Pancreas (tissue), 10 donors: ENCODE data around the gene FYB1. TPM values are rescaled to one million over a fixed set of nuclear protein-coding genes. Genes with fewer than 3 reads are reported as not detected.

ENCODE experiments used
- ATAC-seq, 4 donors: fragments of 200-7000 bp; cut with Tn5 transposase; one replicate each; pipeline versions ENCODE4 v1.8.0 to v1.9.1; 2020; ENCODE audit warnings: mild to moderate bottlenecking in 4 of 4, moderate library complexity in 4 of 4
- DNase-seq, 6 donors: peaks; one replicate each; pipeline ENCODE4 v3.0.0-alpha.2; 2020
- FAIRE-seq: peaks from 2 replicates; lab custom pipeline; 2012; peaks lifted over from hg19 to GRCh38; lab: Jason Lieb, UNC
- H3K27ac ChIP-seq, 4 donors: fragments of 200-600 bp; sonication (generic); 1 replicate in 3 of 4; 2 replicates in 1 of 4; pipeline versions ENCODE4 v1.5.0 to v1.8.0; 2020
- H3K27me3 ChIP-seq, 4 donors: fragments of 200-600 bp; one replicate each; pipeline ENCODE4 v1.8.0; 2021
- H3K36me3 ChIP-seq, 3 donors: fragments of 200-600 bp; sonication (generic) in 1 of 3; one replicate each; pipeline versions ENCODE4 v1.5.0 to v1.8.0; 2020 to 2021
- H3K4me1 ChIP-seq, 3 donors: fragments of 200-600 bp; one replicate each; pipeline ENCODE4 v1.8.0; 2021
- H3K4me3 ChIP-seq, 4 donors: fragments of 200-600 bp; sonication (generic) in 2 of 4; one replicate each; pipeline versions ENCODE4 v1.5.0 to v1.8.0; 2020 to 2021
- H3K9me3 ChIP-seq, 4 donors: fragments of 200-600 bp; one replicate each; pipeline ENCODE4 v1.8.0; 2021
- WGBS, 2 donors: extraction: QIAGEN DNeasy Blood & Tissue Kit; methylation state at CpG; one replicate each; pipeline ENCODE4 v1.1.7; 2013; 5-methylcytosine and 5-hydroxymethylcytosine counted together
- intact Hi-C, 3 donors: fragments of 100-400 bp; cut with DNase I; formaldehyde crosslinking; loops; one replicate each; pipeline versions ENCODE4 v1.11.1 to v1.14.2; 2022
- polyA plus RNA-seq, 2 donors: library from polyadenylated mRNA; stranded (reverse); fragments of 200-250 nt; gene quantifications; one replicate each; pipeline ENCODE4 v1.2.3, GENCODE V29; 2013
- total RNA-seq, 6 donors: library from RNA; stranded (reverse); fragmentation: NEBNext Ultra II Directional in 4 of 6; extraction: Animal tissue kit (Norgen Biotek cat#: 25700) in 4 of 6; gene quantifications; one replicate each; pipeline versions ENCODE4 v1.2.1 to v1.2.4, GENCODE V29; 2021 to 2023
- TF ChIP-seq, protein P1 (sequence below), 4 donors: fragments of 200-600 bp; sonication (generic) in 3 of 4; IDR thresholded peaks; one replicate each; pipeline versions ENCODE4 v1.5.0 to v1.8.0; 2021; ENCODE audit warnings: antibody characterized with exemption in 4 of 4
- donor health status: healthy with polysubstance abuse.
- donor health status: DM: no; HTN: no; CAD: no; lungs with moderate emphysema.
- donor health status: DM: no; HTN: no; CAD: no.
- donor health status: control.
- donor health status: control.
- donor health status: Bipolar disorder and iron deficiency.
- donor health status: DM: yes; HTN: yes; CAD: no.
- donor health status: DM: no; HTN: no; CAD: no.
- donor health status: DM: no; HTN: no; CAD: no.
- donor health status: DM: yes; HTN: yes; CAD: no.

FYB1 gene
- total and polyA plus RNA-seq, 8 donors: 0.49 to 16.9 (median 1.6) TPM

DNA sequence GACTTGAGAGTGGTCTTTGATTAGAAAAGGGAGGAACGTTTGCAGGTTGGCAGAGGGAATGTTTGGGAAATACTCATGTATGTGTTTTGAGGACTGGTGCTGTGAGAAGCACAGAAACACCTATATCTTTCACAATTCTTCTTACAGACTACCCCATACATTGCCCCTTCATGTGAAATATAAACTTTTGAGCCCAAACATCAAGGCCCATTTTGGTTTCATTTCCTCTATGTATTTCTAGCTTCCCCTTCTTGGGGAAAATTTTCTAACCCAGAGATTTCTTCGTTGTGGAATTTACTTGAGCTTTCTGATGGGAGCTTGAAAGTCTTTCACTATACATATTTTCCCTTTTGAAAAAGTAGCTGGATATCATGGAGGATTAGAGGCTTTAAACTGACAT lies 67.6 kb downstream of the FYB1 start:
- Histone ChIP-seq H3K4me1 (no peaks in the 10 kb centered on the region), H3K9me3 (no peaks in the 10 kb centered on the region), H3K36me3 (no peaks in the 10 kb centered on the region), H3K27ac (no peak overlapping the region), H3K27me3 (no peaks in the 10 kb centered on the region), H3K4me3 (no peak overlapping the region)
- TF ChIP-seq, protein P1, sequence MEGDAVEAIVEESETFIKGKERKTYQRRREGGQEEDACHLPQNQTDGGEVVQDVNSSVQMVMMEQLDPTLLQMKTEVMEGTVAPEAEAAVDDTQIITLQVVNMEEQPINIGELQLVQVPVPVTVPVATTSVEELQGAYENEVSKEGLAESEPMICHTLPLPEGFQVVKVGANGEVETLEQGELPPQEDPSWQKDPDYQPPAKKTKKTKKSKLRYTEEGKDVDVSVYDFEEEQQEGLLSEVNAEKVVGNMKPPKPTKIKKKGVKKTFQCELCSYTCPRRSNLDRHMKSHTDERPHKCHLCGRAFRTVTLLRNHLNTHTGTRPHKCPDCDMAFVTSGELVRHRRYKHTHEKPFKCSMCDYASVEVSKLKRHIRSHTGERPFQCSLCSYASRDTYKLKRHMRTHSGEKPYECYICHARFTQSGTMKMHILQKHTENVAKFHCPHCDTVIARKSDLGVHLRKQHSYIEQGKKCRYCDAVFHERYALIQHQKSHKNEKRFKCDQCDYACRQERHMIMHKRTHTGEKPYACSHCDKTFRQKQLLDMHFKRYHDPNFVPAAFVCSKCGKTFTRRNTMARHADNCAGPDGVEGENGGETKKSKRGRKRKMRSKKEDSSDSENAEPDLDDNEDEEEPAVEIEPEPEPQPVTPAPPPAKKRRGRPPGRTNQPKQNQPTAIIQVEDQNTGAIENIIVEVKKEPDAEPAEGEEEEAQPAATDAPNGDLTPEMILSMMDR (IDR thresholded peaks at IDR 0.05): no peak
- intact Hi-C loops: no loop called here
- FAIRE-seq: no peak
- no peak for ATAC-seq
- no peak for DNase-seq
- WGBS, 2 donors: 45 to 47% methylated on average over 2 of the region's 2 CpGs

DNA sequence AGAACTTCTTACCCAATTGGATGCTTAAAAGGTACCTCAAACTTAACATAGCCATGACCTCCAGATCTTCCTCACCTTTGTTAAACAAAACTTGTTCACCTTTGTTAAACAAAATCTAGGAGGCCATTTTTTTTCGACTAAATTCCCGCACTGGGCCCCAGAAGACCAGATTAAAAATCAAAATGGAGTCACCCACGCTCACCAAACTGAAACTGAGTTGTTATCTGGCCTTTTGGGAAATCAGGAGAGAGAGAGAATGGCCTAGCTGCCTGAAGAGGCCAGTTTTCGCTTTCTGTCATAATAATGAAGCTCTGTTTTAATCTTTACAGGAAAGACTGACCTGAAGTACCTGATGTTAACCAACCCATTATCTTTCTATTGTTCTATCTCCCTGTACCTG lies 69.4 kb downstream of the FYB1 start:
- H3K4me1 ChIP-seq: no peaks in the 10 kb centered on the region
- 79 to 80% methylated on average over 4 of the region's 4 CpGs for WGBS, 2 donors
- TF ChIP-seq, protein P1 (IDR thresholded peaks at IDR 0.05): no peak
- H3K27me3 ChIP-seq: no peaks in the 10 kb centered on the region
- intact Hi-C loops: no loop called here
- H3K4me3 ChIP-seq: no peak overlapping the region
- FAIRE-seq (no peak), ATAC-seq (no peak), DNase-seq (no peak)
- no peak overlapping the region for H3K27ac ChIP-seq
- H3K9me3 ChIP-seq: no peaks in the 10 kb centered on the region
- H3K36me3 ChIP-seq: no peaks in the 10 kb centered on the region

DNA sequence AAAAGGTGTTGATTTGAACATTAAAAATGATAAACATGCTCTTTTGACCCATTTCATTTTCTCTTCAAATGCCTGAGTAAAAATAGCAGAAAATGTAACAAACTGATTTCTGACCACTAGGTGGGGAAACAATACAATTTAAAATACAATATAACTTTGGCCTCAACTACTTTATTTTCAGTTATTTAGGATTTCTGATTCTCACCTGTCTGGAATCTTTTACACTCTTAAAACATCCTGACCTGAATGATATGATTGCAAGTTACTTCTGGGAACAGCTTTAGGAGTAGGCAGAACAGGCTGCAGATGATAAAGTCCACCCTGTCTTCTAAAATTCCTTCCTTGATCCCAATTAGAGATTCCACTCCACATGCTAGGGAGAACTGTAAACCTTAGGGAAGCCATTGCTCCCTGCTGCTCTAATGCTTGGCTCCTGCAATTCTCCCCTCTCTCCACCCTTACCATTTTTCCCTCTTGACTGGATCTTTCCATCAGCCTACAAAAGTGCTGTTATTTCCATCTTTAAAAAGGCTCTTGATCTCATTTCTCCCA lies 70.3 kb downstream of the FYB1 start:
- intact Hi-C loops: no loop called here
- DNase-seq (no peak), FAIRE-seq (no peak), ATAC-seq (no peak)
- no peaks in the 10 kb centered on the region for H3K9me3 ChIP-seq
- TF ChIP-seq, protein P1 (IDR thresholded peaks at IDR 0.05): peak in 2 of 4 donors; percentile 14 to 17
- no peak overlapping the region for H3K27ac ChIP-seq
- no peak overlapping the region for H3K4me3 ChIP-seq
- no peaks in the 10 kb centered on the region for H3K27me3 ChIP-seq
- H3K36me3 ChIP-seq: no peaks in the 10 kb centered on the region
- no peaks in the 10 kb centered on the region for H3K4me1 ChIP-seq

DNA sequence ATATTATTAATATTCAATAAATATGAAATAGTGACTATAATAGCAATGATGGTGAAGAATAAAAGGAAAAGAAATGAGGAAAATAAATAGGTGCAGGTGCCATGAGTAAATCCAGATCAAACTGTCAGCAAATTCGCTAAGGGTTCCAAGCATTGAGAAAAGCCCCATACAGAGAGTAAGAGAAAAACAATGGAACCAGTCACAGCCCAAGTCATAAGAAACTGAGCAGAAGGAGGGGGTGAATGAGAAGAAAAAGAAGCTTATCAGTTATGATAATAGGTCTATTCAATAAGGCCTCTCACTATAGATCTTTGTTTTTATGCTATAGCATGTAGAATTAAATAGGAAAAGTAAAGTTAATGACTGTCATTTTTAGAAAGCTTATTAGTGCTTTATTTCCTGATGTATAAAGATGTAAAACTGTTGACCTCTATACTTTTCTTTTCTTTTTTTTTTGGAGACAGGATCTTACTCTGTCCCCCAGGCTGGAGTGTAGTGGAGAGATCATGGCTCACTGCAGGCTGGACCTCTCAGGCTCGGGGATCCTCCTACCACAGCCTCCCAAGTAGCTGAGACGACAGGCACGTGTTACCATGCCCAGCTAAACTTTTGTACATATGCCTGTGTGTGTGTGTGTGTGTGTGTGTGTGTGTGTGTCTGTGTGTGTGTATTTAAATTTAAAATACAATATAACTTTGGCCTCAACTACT lies 72.4 kb downstream of the FYB1 start:
- Histone ChIP-seq H3K4me1 (no peaks in the 10 kb centered on the region), H3K27me3 (no peaks in the 10 kb centered on the region), H3K27ac (no peak overlapping the region), H3K36me3 (no peaks in the 10 kb centered on the region), H3K9me3 (no peaks in the 10 kb centered on the region), H3K4me3 (no peak overlapping the region)
- TF ChIP-seq, protein P1 (IDR thresholded peaks at IDR 0.05): no peak
- FAIRE-seq: no peak
- 77 to 82% methylated on average over 4 of the region's 4 CpGs for WGBS, 2 donors
- DNase-seq: no peak
- no peak for ATAC-seq
- intact Hi-C loops: no loop called here
